MM.1S (cell line): ENCODE results near the gene MBD4.

Source experiments
- DNase-seq: peaks from one replicate; pipeline ENCODE4 v3.0.0-alpha.2; 2015
- H2AFZ ChIP-seq: fragments of 300-600 bp; sonication (generic); 2 replicates; pipeline ENCODE4 v1.6.0; 2016; ENCODE audit warnings: antibody characterized with exemption, low read length
- H3F3A ChIP-seq: fragments of 300-600 bp; sonication (generic); 2 replicates; pipeline ENCODE4 v1.6.1; 2016; ENCODE audit warnings: mild to moderate bottlenecking, antibody characterized with exemption, low read length, moderate library complexity, mixed read lengths; ENCODE audit not compliant: insufficient read depth
- H3K27ac ChIP-seq: fragments of 300-600 bp; sonication (generic); 2 replicates; pipeline ENCODE4 v1.5.1; 2016; ENCODE audit warnings: mild to moderate bottlenecking, low read length
- H3K27me3 ChIP-seq: fragments of 300-600 bp; sonication (generic); replicated peaks from 2 replicates; pipeline ENCODE4 v1.6.0; 2016; ENCODE audit warnings: low read length; ENCODE audit not compliant: insufficient read depth
- H3K36me3 ChIP-seq: fragments of 300-600 bp; sonication (generic); replicated peaks from 2 replicates; pipeline ENCODE4 v1.6.1; 2016; ENCODE audit warnings: mild to moderate bottlenecking, low read length, mixed read lengths; ENCODE audit not compliant: insufficient read depth
- H3K4me1 ChIP-seq: fragments of 300-600 bp; sonication (generic); 2 replicates; pipeline ENCODE4 v1.6.1; 2016; ENCODE audit warnings: low read length, mixed read lengths
- H3K4me2 ChIP-seq: fragments of 300-600 bp; sonication (generic); 2 replicates; pipeline ENCODE4 v1.6.0; 2016; ENCODE audit warnings: low read depth, low read length
- H3K4me3 ChIP-seq: fragments of 300-600 bp; sonication (generic); 2 replicates; pipeline ENCODE4 v1.5.1; 2016; ENCODE audit warnings: low read length, mixed read lengths
- H3K79me2 ChIP-seq: fragments of 300-600 bp; sonication (generic); 2 replicates; pipeline ENCODE4 v1.6.1; 2016; ENCODE audit warnings: mixed run types, low read length, mixed read lengths
- H3K9ac ChIP-seq: fragments of 300-600 bp; sonication (generic); 2 replicates; pipeline ENCODE4 v1.6.1; 2016; ENCODE audit warnings: low read length, mixed read lengths
- H3K9me2 ChIP-seq: fragments of 300-600 bp; sonication (generic); replicated peaks from 2 replicates; pipeline ENCODE4 v1.6.1; 2016; ENCODE audit warnings: mild to moderate bottlenecking, low read length, mixed read lengths; ENCODE audit not compliant: insufficient read depth
- H3K9me3 ChIP-seq: fragments of 300-600 bp; sonication (generic); replicated peaks from 2 replicates; pipeline ENCODE4 v1.6.1; 2016; ENCODE audit warnings: mild to moderate bottlenecking, low read length, mixed read lengths; ENCODE audit not compliant: insufficient read depth
- H4K20me1 ChIP-seq: fragments of 300-600 bp; sonication (generic); 2 replicates; pipeline ENCODE4 v1.6.1; 2016; ENCODE audit warnings: mild to moderate bottlenecking, low read length, moderate library complexity, mixed read lengths; ENCODE audit not compliant: insufficient read depth
- CTCF ChIP-seq: fragments of 300-600 bp; sonication (generic); IDR thresholded peaks from 2 replicates; pipeline ENCODE4 v1.5.1; 2016; ENCODE audit warnings: antibody characterized with exemption, low read length, mixed read lengths
- EZH2 ChIP-seq: fragments of 300-600 bp; sonication (generic); optimal IDR thresholded peaks from 2 replicates; pipeline ENCODE3; 2017; ENCODE audit warnings: low read depth, mild to moderate bottlenecking, antibody characterized with exemption, low read length, mixed read lengths
- EZH2phosphoT487 ChIP-seq: fragments of 300-600 bp; sonication (generic); IDR thresholded peaks from 2 replicates; pipeline ENCODE4 v1.6.1; 2018; ENCODE audit warnings: antibody characterized with exemption, low read length

Gene MBD4

GRCh38 chr3:129433565-129433964 lies 6.2 kb downstream of the MBD4 start:
- Histone ChIP-seq H2AFZ (no peak overlapping the region), H3K79me2 (peaks cover 54% of the 10 kb centered on the region), H3K27ac (no peak overlapping the region), H4K20me1 (no peaks in the 10 kb centered on the region), H3K4me3 (no peak overlapping the region), H3K9me3 (no peaks in the 10 kb centered on the region), H3K27me3 (no peaks in the 10 kb centered on the region), H3K36me3 (peaks cover 29% of the 10 kb centered on the region; the same call in 1 of the 2 replicates), H3K9ac (no peak overlapping the region), H3K4me2 (no peak overlapping the region), H3K9me2 (no peaks in the 10 kb centered on the region), H3K4me1 (peaks cover 33% of the 10 kb centered on the region), H3F3A (peaks cover 24% of the 10 kb centered on the region)
- TF ChIP-seq EZH2phosphoT487 (no peak), CTCF (no peak), EZH2 (no peak)
- DNase-seq = no peak

- no peaks in the 10 kb centered on the region for H3K9me2 ChIP-seq
- H3K36me3 ChIP-seq = peaks cover 26% of the 10 kb centered on the region; the same call in 1 of the 2 replicates
- H3K4me1 ChIP-seq = peaks cover 30% of the 10 kb centered on the region
- peaks cover 24% of the 10 kb centered on the region for H3F3A ChIP-seq
- H3K4me2 ChIP-seq = no peak overlapping the region
- no peak overlapping the region for H2AFZ ChIP-seq
- H3K4me3 ChIP-seq = no peak overlapping the region
- H3K9me3 ChIP-seq = no peaks in the 10 kb centered on the region
- no peak for DNase-seq
- no peaks in the 10 kb centered on the region for H4K20me1 ChIP-seq
- H3K9ac ChIP-seq = no peak overlapping the region
- no peaks in the 10 kb centered on the region for H3K27me3 ChIP-seq
- H3K79me2 ChIP-seq = peaks cover 45% of the 10 kb centered on the region
- H3K27ac ChIP-seq = no peak overlapping the region
- TF ChIP-seq EZH2phosphoT487 (no peak), CTCF (no peak), EZH2 (no peak)
These were observed 7.1 kb downstream of the MBD4 start for GRCh38 chr3:129432671-129433070.

DNA sequence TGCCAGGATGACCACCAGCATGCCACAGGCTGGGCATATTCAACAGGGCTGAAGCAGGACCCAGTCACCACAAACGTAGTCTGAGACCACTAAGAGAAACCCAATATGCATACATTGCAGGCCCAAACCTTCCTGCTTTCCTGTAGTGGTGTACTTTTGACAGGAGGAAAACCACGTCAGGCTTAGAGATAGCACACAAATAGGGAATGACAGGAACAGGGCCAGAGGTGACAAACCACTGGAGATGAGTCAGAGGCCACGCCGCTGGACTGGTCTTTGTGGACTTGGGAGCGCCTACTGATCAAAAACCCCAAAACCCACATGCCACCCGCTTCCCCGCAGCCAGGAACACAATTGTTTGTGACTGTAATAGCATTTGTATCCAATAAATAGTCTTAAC lies 7.7 kb downstream of the MBD4 start:
- Histone ChIP-seq H3K4me1 (peaks cover 24% of the 10 kb centered on the region), H3F3A (peaks cover 22% of the 10 kb centered on the region), H3K27ac (no peak overlapping the region), H4K20me1 (no peaks in the 10 kb centered on the region), H2AFZ (no peak overlapping the region), H3K9me2 (no peaks in the 10 kb centered on the region), H3K36me3 (peaks cover 21% of the 10 kb centered on the region; the same call in 1 of the 2 replicates), H3K27me3 (no peaks in the 10 kb centered on the region), H3K4me3 (no peak overlapping the region), H3K9me3 (no peaks in the 10 kb centered on the region), H3K4me2 (no peak overlapping the region), H3K79me2 (peaks cover 39% of the 10 kb centered on the region), H3K9ac (no peak overlapping the region)
- no peak for TF ChIP-seq EZH2
- TF ChIP-seq CTCF = no peak
- no peak for TF ChIP-seq EZH2phosphoT487
- no peak for DNase-seq
